GM21717 (cell line): ENCODE data around the gene RREB1.
"Not testable (repeated sequence)": the region's sequence is repeated elsewhere in the genome, so short reads cannot be mapped to it uniquely, and the experiment has no call there.

Experiments used
- ATAC-seq: cut with Tn5 transposase; IDR thresholded peaks from one replicate; pipeline ENCODE4 v1.9.1; 2021; ENCODE audit warnings: mild to moderate bottlenecking, moderate library complexity; ENCODE audit not compliant: unreplicated experiment

RREB1 gene

GRCh38 chr6:7260291-7261031, 152.7 kb downstream of the RREB1 start:
- ATAC-seq, result no peak

GRCh38 chr6:7261032-7261841, 153.5 kb downstream of the RREB1 start:
- ATAC-seq, result peak; percentile 85

- no peak for ATAC-seq
Observed at GRCh38 chr6:7261852-7262461, 154.2 kb downstream of the RREB1 start.

- ATAC-seq, result no peak
Observed at GRCh38 chr6:7262746-7263518, 155.2 kb downstream of the RREB1 start.

GRCh38 chr6:7263519-7263805, 155.7 kb downstream of the RREB1 start:
- ATAC-seq, result not testable (repeated sequence)

GRCh38 chr6:7264041-7264440, 156.3 kb downstream of the RREB1 start:
- ATAC-seq, result no peak

GRCh38 chr6:7264686-7265384, 157.1 kb downstream of the RREB1 start:
- ATAC-seq, result no peak

GRCh38 chr6:7265385-7265726, 157.6 kb downstream of the RREB1 start:
- not testable (repeated sequence) for ATAC-seq

GRCh38 chr6:7267071-7267465, 159.3 kb downstream of the RREB1 start:
- no peak for ATAC-seq

- ATAC-seq, result no peak
Observed at GRCh38 chr6:7267466-7268091, 159.8 kb downstream of the RREB1 start.

GRCh38 chr6:7268362-7268761, 160.6 kb downstream of the RREB1 start:
- ATAC-seq, result no peak

- no peak for ATAC-seq
Observed at GRCh38 chr6:7268816-7269555, 161.2 kb downstream of the RREB1 start.

- no peak for ATAC-seq
Observed at GRCh38 chr6:7269816-7270215, 162.1 kb downstream of the RREB1 start.

- no peak for ATAC-seq
Observed at GRCh38 chr6:7270320-7271204, 162.8 kb downstream of the RREB1 start.

GRCh38 chr6:7271205-7271534, 163.4 kb downstream of the RREB1 start:
- no peak for ATAC-seq

GRCh38 chr6:7273709-7274108, 165.9 kb downstream of the RREB1 start:
- ATAC-seq, result no peak

GRCh38 chr6:7274525-7274924, 166.8 kb downstream of the RREB1 start:
- not testable (repeated sequence) for ATAC-seq

- no peak for ATAC-seq
Observed at GRCh38 chr6:7276199-7276524, 168.4 kb downstream of the RREB1 start.
